ENCODE measurements around the gene GNB1.

The GNB1 gene

DNA sequence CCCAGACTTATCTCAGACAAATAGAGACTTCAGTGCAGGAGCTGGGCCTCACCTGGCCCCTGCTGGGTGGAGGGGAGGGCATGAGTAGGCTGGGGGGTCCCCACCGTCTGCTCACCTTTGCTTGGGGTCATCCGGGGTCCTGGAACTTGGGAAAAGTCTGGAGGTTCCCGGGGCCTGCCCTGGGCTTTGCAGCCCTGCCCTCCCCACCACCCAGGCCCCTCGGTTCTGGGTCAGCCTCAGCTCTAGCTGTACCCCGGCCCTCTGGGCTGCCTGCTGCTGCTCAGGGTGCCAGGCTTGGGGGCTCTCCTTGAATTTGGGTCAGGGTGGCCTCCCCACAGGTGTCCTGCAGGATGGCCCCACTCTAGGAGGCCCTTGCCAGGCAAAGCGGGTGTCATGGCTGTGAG lies 30.6 kb upstream of the GNB1 start:
- H3K27me3 ChIP-seq (ENCODE audit: low read depth, low read length) = no peaks in the 10 kb centered on the region
- no peaks in the 10 kb centered on the region for H3K9me3 ChIP-seq (ENCODE audit: control insufficient read depth in 1 of 2, low read length in 2 of 2)
- peaks cover 0 to 10% of the 10 kb centered on the region in 2 donors for H3K4me1 ChIP-seq (ENCODE audit: control insufficient read depth in 1 of 2, insufficient read depth in 2 of 2, low read length in 2 of 2)
- no peak overlapping the region for H3K27ac ChIP-seq (ENCODE audit: low read length)
- no peak overlapping the region for H3K4me3 ChIP-seq (ENCODE audit: low read depth in 1 of 2, low read length in 2 of 2)
- H3K36me3 ChIP-seq (ENCODE audit: control insufficient read depth in 1 of 2, insufficient read depth in 2 of 2, low read length in 2 of 2) = no peaks in the 10 kb centered on the region

DNA sequence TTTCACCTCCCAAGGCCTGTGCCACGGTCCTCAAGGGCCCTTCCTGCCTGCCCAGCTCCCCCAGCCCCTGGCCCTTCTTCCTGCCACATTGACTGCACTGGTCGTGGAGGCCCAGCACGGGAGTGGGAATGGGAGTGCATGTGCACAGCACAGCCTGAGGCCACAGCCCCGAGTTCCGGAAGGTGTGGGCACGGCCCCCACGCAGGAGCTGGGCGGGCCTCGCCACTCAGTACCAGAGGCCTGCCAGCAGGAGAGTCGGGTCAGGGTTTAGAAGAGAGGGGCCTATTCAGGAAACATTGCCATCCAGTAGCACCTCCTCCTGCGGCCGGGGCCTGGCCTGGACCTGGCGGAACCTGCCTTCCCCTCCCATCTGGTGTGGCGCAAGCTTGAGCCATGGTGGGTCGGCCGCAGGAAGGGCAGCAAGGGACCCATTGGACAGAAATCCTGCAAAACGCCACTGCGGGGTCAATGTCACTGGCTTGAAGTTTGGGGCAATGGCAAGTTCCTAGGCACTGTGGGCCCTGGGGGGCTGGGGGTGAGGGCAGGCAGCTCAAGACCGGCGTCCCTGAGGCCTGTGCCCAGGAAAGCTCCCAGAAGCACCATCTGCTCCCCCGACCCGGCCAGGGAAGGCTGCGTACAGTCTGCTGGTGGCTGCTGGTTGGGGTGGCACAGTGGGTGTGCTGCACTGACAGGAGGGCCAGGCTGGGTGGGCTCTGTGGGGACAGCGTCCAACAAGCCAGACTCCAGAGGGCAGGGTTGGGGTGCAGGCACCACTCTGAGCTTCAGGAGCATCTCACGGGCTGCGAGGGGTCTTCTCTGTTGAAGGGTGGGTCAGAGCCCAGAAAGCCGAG lies 29.9 kb upstream of the GNB1 start:
- Histone ChIP-seq H3K4me3 (ENCODE audit: low read depth in 1 of 2, low read length in 2 of 2) (no peak overlapping the region), H3K9me3 (ENCODE audit: control insufficient read depth in 1 of 2, low read length in 2 of 2) (no peaks in the 10 kb centered on the region), H3K27me3 (ENCODE audit: low read depth, low read length) (no peaks in the 10 kb centered on the region), H3K4me1 (ENCODE audit: control insufficient read depth in 1 of 2, insufficient read depth in 2 of 2, low read length in 2 of 2) (peaks cover 0 to 10% of the 10 kb centered on the region in 2 donors), H3K36me3 (ENCODE audit: control insufficient read depth in 1 of 2, insufficient read depth in 2 of 2, low read length in 2 of 2) (no peaks in the 10 kb centered on the region), H3K27ac (ENCODE audit: low read length) (no peak overlapping the region)

DNA sequence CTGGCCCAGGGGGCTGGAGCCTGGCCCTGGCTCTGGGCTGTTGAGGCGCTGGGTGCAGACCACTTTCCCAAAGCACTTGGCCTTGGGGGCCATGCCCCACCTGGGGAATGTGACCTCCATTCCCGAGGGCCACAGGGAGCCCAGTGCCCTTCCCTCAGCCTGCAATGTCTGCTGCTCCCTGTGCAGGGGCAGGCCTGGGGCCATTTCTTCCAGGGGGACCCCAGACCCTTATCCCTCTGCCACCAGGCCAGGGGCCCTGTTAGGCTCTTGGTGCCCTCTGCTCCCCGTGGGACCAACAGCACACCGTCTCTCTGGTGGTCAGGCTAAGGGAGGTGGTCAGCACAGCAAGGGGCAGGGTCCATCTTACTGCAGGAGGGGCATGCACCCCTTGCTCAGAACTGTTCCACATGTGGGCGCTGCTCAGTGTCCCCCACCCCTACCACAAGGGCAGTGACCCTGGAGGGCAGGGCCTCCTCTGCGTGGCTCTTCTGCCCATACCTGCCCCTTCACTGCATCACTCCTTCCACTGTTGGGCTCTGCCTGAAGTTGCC lies 29.2 kb upstream of the GNB1 start:
- Histone ChIP-seq H3K27me3 (ENCODE audit: low read depth, low read length) (no peaks in the 10 kb centered on the region), H3K9me3 (ENCODE audit: control insufficient read depth in 1 of 2, low read length in 2 of 2) (no peaks in the 10 kb centered on the region), H3K4me3 (ENCODE audit: low read depth in 1 of 2, low read length in 2 of 2) (no peak overlapping the region), H3K36me3 (ENCODE audit: control insufficient read depth in 1 of 2, insufficient read depth in 2 of 2, low read length in 2 of 2) (no peaks in the 10 kb centered on the region), H3K27ac (ENCODE audit: low read length) (no peak overlapping the region), H3K4me1 (ENCODE audit: control insufficient read depth in 1 of 2, insufficient read depth in 2 of 2, low read length in 2 of 2) (peaks cover 0 to 10% of the 10 kb centered on the region in 2 donors)

DNA sequence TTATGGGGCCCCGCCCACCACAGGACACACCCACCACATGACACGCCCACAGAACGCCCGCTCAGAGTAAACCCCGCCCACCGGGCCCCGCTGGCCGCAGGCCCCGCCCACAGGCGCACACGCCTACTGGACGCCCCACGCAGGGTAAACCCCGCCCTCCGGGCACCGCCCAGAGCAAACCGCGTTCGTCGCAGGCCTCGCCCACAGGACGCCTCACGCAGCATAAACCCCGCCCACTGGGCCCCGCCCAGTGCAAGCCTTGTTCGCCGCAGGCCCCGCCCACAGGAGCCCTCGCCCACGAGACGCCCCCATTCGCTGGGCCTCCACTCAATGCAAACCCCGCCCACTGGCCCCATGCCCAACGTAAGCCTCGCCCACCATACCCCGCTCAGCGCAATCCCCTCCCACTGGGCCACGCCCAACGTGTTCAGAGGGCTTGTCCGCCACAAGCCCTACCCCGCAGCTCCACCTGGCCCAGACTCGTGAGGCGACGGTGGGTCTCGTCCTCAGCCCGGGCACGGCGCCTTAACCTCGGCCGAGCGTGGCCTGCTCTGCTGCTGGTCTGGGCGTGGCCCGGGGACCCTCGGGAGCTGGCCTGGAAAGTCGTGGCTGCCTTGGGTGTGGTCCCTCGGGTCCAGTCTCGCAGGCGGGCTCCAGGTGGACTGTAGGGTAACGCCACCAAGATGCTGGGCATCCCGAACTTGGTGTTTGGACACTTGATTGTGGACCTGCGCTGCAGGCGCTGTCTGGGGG lies 28.6 kb upstream of the GNB1 start:
- peak overlapping the region in 1 of 2 donors; percentile 78 for H3K4me3 ChIP-seq (ENCODE audit: low read depth in 1 of 2, low read length in 2 of 2)
- peaks cover 0 to 10% of the 10 kb centered on the region in 2 donors for H3K4me1 ChIP-seq (ENCODE audit: control insufficient read depth in 1 of 2, insufficient read depth in 2 of 2, low read length in 2 of 2)
- H3K9me3 ChIP-seq (ENCODE audit: control insufficient read depth in 1 of 2, low read length in 2 of 2) = no peaks in the 10 kb centered on the region
- no peaks in the 10 kb centered on the region for H3K36me3 ChIP-seq (ENCODE audit: control insufficient read depth in 1 of 2, insufficient read depth in 2 of 2, low read length in 2 of 2)
- no peak overlapping the region for H3K27ac ChIP-seq (ENCODE audit: low read length)
- H3K27me3 ChIP-seq (ENCODE audit: low read depth, low read length) = no peaks in the 10 kb centered on the region

DNA sequence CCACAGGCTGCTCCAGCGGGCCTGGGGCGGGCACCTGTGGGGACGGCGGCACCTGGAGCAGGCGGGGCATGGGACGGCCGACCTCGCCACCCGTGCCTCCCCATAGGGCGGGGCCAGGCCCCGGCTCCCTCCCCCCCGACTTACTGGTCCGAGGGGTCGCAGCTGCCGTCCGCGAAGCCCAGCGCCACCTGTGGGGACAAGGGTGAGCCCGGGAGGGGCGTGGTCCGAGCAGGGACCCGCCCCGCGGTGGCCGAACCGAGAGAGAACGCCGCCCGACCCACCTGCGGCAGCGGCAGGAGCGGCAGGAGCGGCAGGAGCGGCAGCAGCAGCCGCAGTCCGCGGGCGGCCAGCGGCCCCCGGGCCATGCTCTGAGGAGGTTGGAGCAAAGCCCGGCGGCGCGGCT lies 28.0 kb upstream of the GNB1 start, which contains the start of gene TMEM52:
Gene TMEM52, minus strand, starts transcription at position 379 of the 403 bp plus-strand sequence. Its CDS starts 14 bp downstream, at position 365.
- Histone ChIP-seq H3K4me3 (ENCODE audit: low read depth in 1 of 2, low read length in 2 of 2) (peak within 1 kb of the TSS in 1 of 2 donors; percentile 78), H3K27me3 (ENCODE audit: low read depth, low read length) (no peaks in the 10 kb centered on the region), H3K9me3 (ENCODE audit: control insufficient read depth in 1 of 2, low read length in 2 of 2) (no peaks in the 10 kb centered on the region), H3K27ac (ENCODE audit: low read length) (no peak within 1 kb of the TSS), H3K4me1 (ENCODE audit: control insufficient read depth in 1 of 2, insufficient read depth in 2 of 2, low read length in 2 of 2) (peaks cover 0 to 10% of the 10 kb centered on the region in 2 donors), H3K36me3 (ENCODE audit: control insufficient read depth in 1 of 2, insufficient read depth in 2 of 2, low read length in 2 of 2) (no peaks in the 10 kb centered on the region)

DNA sequence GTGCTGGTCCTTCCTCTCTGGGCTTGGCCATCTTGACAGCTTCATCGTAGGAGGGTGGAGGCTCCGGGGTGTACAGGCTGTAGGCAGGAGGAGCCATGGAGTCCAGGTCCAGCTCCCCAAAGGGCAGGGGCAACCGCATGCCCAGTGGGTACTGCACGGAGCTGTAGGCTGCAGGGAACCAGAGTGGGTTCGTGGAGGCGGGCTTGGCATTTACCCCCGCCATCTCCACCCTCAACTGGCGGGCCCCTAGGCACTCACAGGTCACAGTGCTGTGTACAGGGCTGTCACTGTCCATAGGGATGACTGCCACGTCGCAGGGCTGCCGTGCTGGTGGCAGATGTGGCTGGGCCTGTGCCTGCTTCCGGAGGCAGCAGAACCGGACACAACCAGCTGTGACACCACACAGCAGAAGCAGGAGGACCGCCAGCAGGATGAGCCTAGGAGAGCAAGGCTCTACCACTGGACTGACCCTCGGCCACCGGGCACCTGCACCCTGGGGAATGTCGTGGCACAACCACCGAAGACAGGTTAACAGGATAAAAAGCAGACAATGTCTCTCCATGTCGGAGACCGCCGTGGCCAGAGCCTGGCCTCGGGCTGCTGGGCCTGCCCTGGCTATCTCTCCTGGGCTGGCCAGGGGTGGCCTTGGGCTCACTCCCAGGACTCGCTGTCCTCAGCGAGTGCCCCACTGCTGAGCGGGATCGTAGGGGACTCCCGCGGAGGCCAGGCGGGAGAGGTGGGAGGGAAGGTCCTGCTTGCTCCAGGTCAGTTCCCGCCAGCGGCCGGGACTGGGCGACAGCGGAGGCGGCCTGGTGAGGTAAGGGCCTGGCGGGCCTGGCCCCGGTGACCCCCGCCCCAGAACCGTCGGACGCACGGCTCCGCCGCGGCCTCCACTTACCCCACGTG lies 27.4 kb upstream of the GNB1 start:
- H3K4me3 ChIP-seq (ENCODE audit: low read depth in 1 of 2, low read length in 2 of 2) = peak overlapping the region in 1 of 2 donors; percentile 78
- peaks cover 0 to 10% of the 10 kb centered on the region in 2 donors for H3K4me1 ChIP-seq (ENCODE audit: control insufficient read depth in 1 of 2, insufficient read depth in 2 of 2, low read length in 2 of 2)
- no peaks in the 10 kb centered on the region for H3K9me3 ChIP-seq (ENCODE audit: control insufficient read depth in 1 of 2, low read length in 2 of 2)
- H3K36me3 ChIP-seq (ENCODE audit: control insufficient read depth in 1 of 2, insufficient read depth in 2 of 2, low read length in 2 of 2) = no peaks in the 10 kb centered on the region
- H3K27ac ChIP-seq (ENCODE audit: low read length) = no peak overlapping the region
- H3K27me3 ChIP-seq (ENCODE audit: low read depth, low read length) = no peaks in the 10 kb centered on the region

DNA sequence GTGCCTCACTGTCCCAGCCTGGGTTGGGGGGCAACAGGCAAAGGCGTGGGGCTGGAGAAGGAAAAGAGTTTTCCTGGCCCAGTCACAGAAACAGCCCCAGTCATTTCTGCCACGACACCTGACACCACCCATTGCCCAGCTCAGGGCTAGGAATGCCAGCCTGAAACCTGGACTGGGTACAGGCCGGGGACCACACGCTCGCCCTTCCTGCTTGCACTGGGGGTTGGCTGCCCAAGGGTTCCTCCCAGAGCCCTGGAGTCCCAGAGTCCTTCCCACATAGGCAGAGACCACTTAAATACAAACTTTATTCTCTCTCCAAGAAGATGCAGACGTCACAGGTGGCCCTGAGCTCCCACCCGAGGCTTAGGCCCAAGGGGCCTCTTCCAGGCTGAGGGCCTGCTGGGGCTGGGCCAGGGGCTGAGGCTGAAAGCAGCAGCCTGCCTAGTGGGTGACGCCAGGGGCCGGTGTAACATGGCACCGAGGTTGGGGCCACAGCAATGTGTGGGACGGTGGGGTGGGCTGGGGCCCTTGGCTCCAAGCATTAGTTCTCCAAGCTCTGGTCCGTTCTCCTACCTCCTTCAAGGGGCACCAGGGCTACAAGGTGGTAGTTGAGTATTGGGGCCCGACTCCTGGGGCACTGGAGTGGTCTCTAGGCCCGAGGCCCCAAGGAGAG lies 26.6 kb upstream of the GNB1 start:
- Histone ChIP-seq H3K27me3 (ENCODE audit: low read depth, low read length) (no peaks in the 10 kb centered on the region), H3K36me3 (ENCODE audit: control insufficient read depth in 1 of 2, insufficient read depth in 2 of 2, low read length in 2 of 2) (no peaks in the 10 kb centered on the region), H3K27ac (ENCODE audit: low read length) (no peak overlapping the region), H3K4me1 (ENCODE audit: control insufficient read depth in 1 of 2, insufficient read depth in 2 of 2, low read length in 2 of 2) (peaks cover 0 to 10% of the 10 kb centered on the region in 2 donors), H3K4me3 (ENCODE audit: low read depth in 1 of 2, low read length in 2 of 2) (no peak overlapping the region), H3K9me3 (ENCODE audit: control insufficient read depth in 1 of 2, low read length in 2 of 2) (no peaks in the 10 kb centered on the region)

DNA sequence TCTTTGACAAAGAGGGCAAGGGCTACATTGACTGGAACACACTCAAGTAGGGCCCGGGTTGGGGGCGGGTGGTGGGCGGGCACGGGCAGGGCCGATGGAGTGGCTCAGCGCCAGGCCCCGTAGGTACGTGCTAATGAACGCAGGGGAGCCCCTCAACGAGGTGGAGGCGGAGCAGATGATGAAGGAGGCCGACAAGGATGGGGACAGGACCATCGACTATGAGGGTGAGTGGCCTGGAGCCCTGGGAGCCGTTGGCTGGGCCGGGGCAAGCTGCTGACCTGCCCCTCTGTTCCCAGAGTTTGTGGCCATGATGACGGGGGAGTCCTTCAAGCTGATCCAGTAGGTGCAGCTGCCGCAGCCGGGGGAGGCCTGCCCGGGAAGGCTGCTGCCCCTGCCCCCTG lies 26.0 kb upstream of the GNB1 start:
- H3K36me3 ChIP-seq (ENCODE audit: control insufficient read depth in 1 of 2, insufficient read depth in 2 of 2, low read length in 2 of 2) = no peaks in the 10 kb centered on the region
- no peak overlapping the region for H3K27ac ChIP-seq (ENCODE audit: low read length)
- peaks cover 0 to 10% of the 10 kb centered on the region in 2 donors for H3K4me1 ChIP-seq (ENCODE audit: control insufficient read depth in 1 of 2, insufficient read depth in 2 of 2, low read length in 2 of 2)
- no peak overlapping the region for H3K4me3 ChIP-seq (ENCODE audit: low read depth in 1 of 2, low read length in 2 of 2)
- no peaks in the 10 kb centered on the region for H3K27me3 ChIP-seq (ENCODE audit: low read depth, low read length)
- H3K9me3 ChIP-seq (ENCODE audit: control insufficient read depth in 1 of 2, low read length in 2 of 2) = no peaks in the 10 kb centered on the region

DNA sequence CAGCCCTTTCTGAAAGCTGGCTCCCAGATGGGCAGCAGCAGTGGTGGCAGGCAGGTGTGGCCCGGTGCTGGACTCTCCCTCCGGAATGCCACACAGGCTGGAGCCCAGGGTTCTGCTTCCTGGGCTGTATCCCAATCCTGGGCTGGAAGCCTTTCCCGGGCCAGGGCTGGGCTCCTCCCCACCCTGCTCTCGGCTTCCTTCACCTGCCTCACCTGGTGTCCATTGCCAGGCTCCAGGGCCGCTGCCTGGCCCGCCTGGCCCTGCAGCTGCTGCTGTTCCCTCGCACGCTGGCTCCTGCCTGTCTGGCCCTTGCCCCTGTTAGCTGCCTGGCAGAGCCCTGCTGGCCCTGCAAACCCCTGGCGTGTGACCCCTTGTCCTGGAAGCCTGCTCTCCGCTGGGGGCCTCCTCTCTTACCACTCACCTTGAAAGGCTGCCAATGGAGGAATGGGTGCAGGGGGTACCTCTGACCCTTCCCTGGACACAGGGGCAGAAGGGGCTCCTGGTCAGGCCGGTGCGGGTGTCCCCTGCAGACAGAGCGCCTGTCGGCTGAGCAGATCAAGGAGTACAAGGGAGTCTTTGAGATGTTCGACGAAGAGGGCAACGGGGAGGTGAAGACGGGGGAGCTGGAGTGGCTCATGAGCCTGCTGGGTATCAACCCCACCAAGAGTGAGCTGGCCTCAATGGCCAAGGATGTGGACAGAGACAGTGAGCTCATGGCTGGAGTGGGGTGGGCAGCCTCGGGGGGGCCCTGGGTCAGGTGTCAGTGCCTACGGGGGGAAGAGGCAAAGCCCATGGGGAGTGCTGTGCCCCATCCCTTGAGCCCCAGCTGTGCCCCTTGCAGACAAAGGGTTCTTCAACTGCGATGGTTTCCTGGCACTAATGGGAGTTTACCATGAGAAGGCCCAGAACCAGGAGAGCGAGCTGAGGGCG lies 25.3 kb upstream of the GNB1 start:
- no peaks in the 10 kb centered on the region for H3K27me3 ChIP-seq (ENCODE audit: low read depth, low read length)
- H3K27ac ChIP-seq (ENCODE audit: low read length) = no peak overlapping the region
- no peak overlapping the region for H3K4me3 ChIP-seq (ENCODE audit: low read depth in 1 of 2, low read length in 2 of 2)
- H3K4me1 ChIP-seq (ENCODE audit: control insufficient read depth in 1 of 2, insufficient read depth in 2 of 2, low read length in 2 of 2) = peaks cover 0 to 10% of the 10 kb centered on the region in 2 donors
- no peaks in the 10 kb centered on the region for H3K9me3 ChIP-seq (ENCODE audit: control insufficient read depth in 1 of 2, low read length in 2 of 2)
- H3K36me3 ChIP-seq (ENCODE audit: control insufficient read depth in 1 of 2, insufficient read depth in 2 of 2, low read length in 2 of 2) = no peaks in the 10 kb centered on the region

Data from muscle layer of duodenum (tissue), 2 donors.